Endodermal cell (in vitro differentiated cells): ENCODE measurements around the gene MGAT5. TPM values are rescaled to one million over a fixed set of nuclear protein-coding genes. Genes with fewer than 3 reads are reported as not detected.

Experiments
- DNase-seq: peaks from one replicate; pipeline ENCODE4 v3.0.0-alpha.2; 2017
- H3K27ac ChIP-seq: 2 replicates; pipeline ENCODE4 v1.5.1; 2013; ENCODE audit warnings: mild to moderate bottlenecking, low read depth, low read length, moderate library complexity
- H3K27me3 ChIP-seq: 2 replicates; pipeline ENCODE4 v1.6.1; 2013; ENCODE audit warnings: mild to moderate bottlenecking, low read length, moderate library complexity; ENCODE audit not compliant: insufficient read depth, control insufficient read depth, poor library complexity, severe bottlenecking
- H3K36me3 ChIP-seq: 2 replicates; pipeline ENCODE4 v1.7.0; 2013; ENCODE audit warnings: mild to moderate bottlenecking, low read length, moderate library complexity; ENCODE audit not compliant: control insufficient read depth, insufficient read depth
- H3K4me1 ChIP-seq: one replicate; pipeline ENCODE4 v1.7.0; 2013; ENCODE audit warnings: low read length; ENCODE audit not compliant: control insufficient read depth, insufficient read depth
- H3K4me3 ChIP-seq: 2 replicates; pipeline ENCODE4 v1.5.1; 2013; ENCODE audit warnings: mild to moderate bottlenecking, low read length, moderate library complexity
- H3K9ac ChIP-seq: 2 replicates; pipeline ENCODE4 v1.6.1; 2013; ENCODE audit warnings: mild to moderate bottlenecking, low read length, moderate library complexity; ENCODE audit not compliant: poor library complexity, severe bottlenecking; ENCODE audit errors: extremely low read depth
- H3K9me3 ChIP-seq: 2 replicates; pipeline ENCODE4 v1.6.1; 2013; ENCODE audit warnings: mild to moderate bottlenecking, low read length, moderate library complexity; ENCODE audit not compliant: control insufficient read depth
- H3K27ac Mint-ChIP-seq: 2 replicates; pipeline ENCODE4 v1.8.0; 2020; ENCODE audit warnings: mixed read lengths
- H3K27me3 Mint-ChIP-seq: 2 replicates; pipeline ENCODE4 v1.8.0; 2021; ENCODE audit warnings: mild to moderate bottlenecking, mixed read lengths; ENCODE audit not compliant: insufficient read depth
- H3K36me3 Mint-ChIP-seq: 2 replicates; pipeline ENCODE4 v1.8.0; 2020; ENCODE audit warnings: low read depth, mixed read lengths
- H3K4me1 Mint-ChIP-seq: 2 replicates; pipeline ENCODE4 v1.8.0; 2020; ENCODE audit warnings: mixed read lengths
- H3K4me3 Mint-ChIP-seq: 2 replicates; pipeline ENCODE4 v1.8.0; 2020; ENCODE audit warnings: mild to moderate bottlenecking, moderate library complexity, mixed read lengths
- H3K9me3 Mint-ChIP-seq: 2 replicates; pipeline ENCODE4 v1.8.0; 2020; ENCODE audit warnings: mild to moderate bottlenecking, mixed read lengths
- CTCF ChIP-seq: fragments of 200-600 bp; sonication (generic); conservative IDR thresholded peaks from 2 replicates; pipeline ENCODE4 v1.5.0; 2021; ENCODE audit warnings: antibody characterized with exemption, mild to moderate bottlenecking
- WGBS, 2 experiments: methylation state at CpG; one replicate each; pipeline versions ENCODE4 v1.1.5 to v1.1.7; 2013; ENCODE audit warnings: missing lambda C conversion rate in 2 of 2, mixed read lengths in 1 of 2; ENCODE audit not compliant: insufficient coverage in 1 of 2, insufficient read length in 1 of 2; 5-methylcytosine and 5-hydroxymethylcytosine counted together
- total RNA-seq, 2 donors: library from RNA; stranded (reverse); fragmentation: NEBNext Ultra II Directional in 1 of 2; extraction: Animal tissue kit (Norgen Biotek cat#: 25700) in 1 of 2; gene quantifications; 2 replicates in 1 of 2; 3 replicates in 1 of 2; pipeline ENCODE4 v1.2.1, GENCODE V29; 2021

Gene MGAT5
- total RNA-seq, 2 donors from 2014 or later, result 57.2 to 78.4 TPM

- Mint-ChIP-seq H3K4me3 (no peak overlapping the region), H3K36me3 (peaks cover 27% of the 10 kb centered on the region), H3K27ac (no peak overlapping the region), H3K9me3 (no peaks in the 10 kb centered on the region), H3K27me3 (no peaks in the 10 kb centered on the region), H3K4me1 (peaks cover 3% of the 10 kb centered on the region)
- peaks cover 6% of the 10 kb centered on the region for H3K4me1 ChIP-seq
- no peak overlapping the region for H3K9ac ChIP-seq
- peaks cover 5% of the 10 kb centered on the region for H3K36me3 ChIP-seq
- TF ChIP-seq CTCF, result no peak
- no peak for DNase-seq
- H3K27me3 ChIP-seq, result no peaks in the 10 kb centered on the region
- 90 to 98% methylated on average over 6 of the region's 6 CpGs for WGBS, 2 experiments
- H3K9me3 ChIP-seq, result no peaks in the 10 kb centered on the region
- no peak overlapping the region for H3K4me3 ChIP-seq
- H3K27ac ChIP-seq, result no peak overlapping the region
Measured at GRCh38 chr2:134448650-134449049, 194.8 kb downstream of the MGAT5 start.

- Mint-ChIP-seq H3K36me3 (peaks cover 27% of the 10 kb centered on the region), H3K9me3 (no peaks in the 10 kb centered on the region), H3K4me1 (peaks cover 3% of the 10 kb centered on the region), H3K27ac (no peak overlapping the region), H3K27me3 (no peaks in the 10 kb centered on the region), H3K4me3 (no peak overlapping the region)
- Histone ChIP-seq H3K9me3 (no peaks in the 10 kb centered on the region), H3K36me3 (peaks cover 7% of the 10 kb centered on the region), H3K9ac (no peak overlapping the region), H3K27ac (no peak overlapping the region), H3K4me1 (peaks cover 7% of the 10 kb centered on the region), H3K4me3 (no peak overlapping the region), H3K27me3 (no peaks in the 10 kb centered on the region)
- DNase-seq, result no peak
- 90 to 100% methylated on average over 3 to 4 of the region's 7 CpGs for WGBS, 2 experiments
- no peak for TF ChIP-seq CTCF
Measured at GRCh38 chr2:134449157-134449556, 195.3 kb downstream of the MGAT5 start.

- TF ChIP-seq CTCF, result no peak
- Histone ChIP-seq H3K4me1 (peaks cover 7% of the 10 kb centered on the region), H3K36me3 (peaks cover 11% of the 10 kb centered on the region), H3K4me3 (no peak overlapping the region), H3K27me3 (no peaks in the 10 kb centered on the region), H3K27ac (no peak overlapping the region), H3K9ac (no peak overlapping the region), H3K9me3 (no peaks in the 10 kb centered on the region)
- Mint-ChIP-seq H3K9me3 (no peaks in the 10 kb centered on the region), H3K4me3 (no peak overlapping the region), H3K27ac (no peak overlapping the region), H3K27me3 (no peaks in the 10 kb centered on the region), H3K4me1 (peaks cover 3% of the 10 kb centered on the region), H3K36me3 (peaks cover 27% of the 10 kb centered on the region)
- 94 to 97% methylated on average over 5 to 15 of the region's 15 CpGs for WGBS, 2 experiments
- DNase-seq, result no peak
Measured at GRCh38 chr2:134449751-134450513, 196.1 kb downstream of the MGAT5 start.
